ENCODE data around the gene TTI1.

- TF ChIP-seq MAX (IDR thresholded peaks at IDR 0.05) (no peak), EP300 (IDR thresholded peaks at IDR 0.05; ENCODE audit: borderline replicate concordance) (no peak), RAD21 (IDR thresholded peaks at IDR 0.05; ENCODE audit: low read depth) (no peak), ZBTB7A (IDR thresholded peaks at IDR 0.05; ENCODE audit: low read depth) (no peak), TAF1 (IDR thresholded peaks at IDR 0.05; ENCODE audit: low read depth) (no peak)
Measured at GRCh38 chr20:37961066-37961465, 72.2 kb downstream of the TTI1 start.

Data from Ishikawa (cell line).